ENCODE results near the gene PDXK. TPM values are rescaled to one million over a fixed set of nuclear protein-coding genes. Genes with fewer than 3 reads are reported as not detected.
A peak's percentile ranks its signal among the peaks of the same experiment; 100 is the strongest.
"Not testable (repeated sequence)": the region's sequence is repeated elsewhere in the genome, so short reads cannot be mapped to it uniquely, and the experiment has no call there.

Gene PDXK
- polyA plus RNA-seq, 1 donor from 2014 or later: 35.5 TPM

DNA sequence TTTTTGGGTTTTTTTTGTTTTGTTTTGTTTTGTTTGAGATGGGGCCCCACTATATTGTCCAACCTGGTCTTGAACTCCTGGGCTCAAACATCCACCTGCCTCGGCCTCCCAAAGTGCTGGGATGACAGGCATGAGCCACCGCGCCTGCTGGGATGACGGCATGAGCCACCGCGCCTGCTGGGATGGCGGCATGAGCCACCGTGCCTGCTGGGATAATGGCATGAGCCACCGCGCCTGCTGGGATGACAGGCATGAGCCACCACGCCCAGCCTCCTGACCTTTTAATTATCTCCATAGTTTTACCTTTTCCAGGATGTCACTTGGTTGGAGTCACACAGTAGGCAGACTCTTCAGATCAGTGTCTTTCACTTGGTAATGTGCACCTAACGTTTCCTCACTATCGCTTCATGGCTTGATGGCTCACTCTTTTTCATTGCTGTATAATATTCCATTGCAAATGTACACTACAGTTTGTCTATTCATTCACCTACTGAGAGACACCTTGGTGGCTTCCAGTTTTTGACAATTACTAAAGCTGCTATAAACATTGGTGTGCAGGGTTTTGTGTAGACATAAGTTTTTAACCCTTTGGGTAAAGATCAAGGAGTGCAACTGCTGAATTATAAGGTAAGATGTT lies 10.1 kb upstream of the PDXK start:
- Mint-ChIP-seq H3K27ac (no peak overlapping the region), H3K27me3 (peaks cover 18% of the 10 kb centered on the region), H3K9me3 (peaks cover 0 to 2% (median 0%) of the 10 kb centered on the region in 3 donors), H3K4me3 (peak overlapping the region in 1 of 4 donors; percentile 22), H3K36me3 (no peaks in the 10 kb centered on the region), H3K4me1 (peaks cover 0 to 5% (median 0%) of the 10 kb centered on the region in 3 donors)

DNA sequence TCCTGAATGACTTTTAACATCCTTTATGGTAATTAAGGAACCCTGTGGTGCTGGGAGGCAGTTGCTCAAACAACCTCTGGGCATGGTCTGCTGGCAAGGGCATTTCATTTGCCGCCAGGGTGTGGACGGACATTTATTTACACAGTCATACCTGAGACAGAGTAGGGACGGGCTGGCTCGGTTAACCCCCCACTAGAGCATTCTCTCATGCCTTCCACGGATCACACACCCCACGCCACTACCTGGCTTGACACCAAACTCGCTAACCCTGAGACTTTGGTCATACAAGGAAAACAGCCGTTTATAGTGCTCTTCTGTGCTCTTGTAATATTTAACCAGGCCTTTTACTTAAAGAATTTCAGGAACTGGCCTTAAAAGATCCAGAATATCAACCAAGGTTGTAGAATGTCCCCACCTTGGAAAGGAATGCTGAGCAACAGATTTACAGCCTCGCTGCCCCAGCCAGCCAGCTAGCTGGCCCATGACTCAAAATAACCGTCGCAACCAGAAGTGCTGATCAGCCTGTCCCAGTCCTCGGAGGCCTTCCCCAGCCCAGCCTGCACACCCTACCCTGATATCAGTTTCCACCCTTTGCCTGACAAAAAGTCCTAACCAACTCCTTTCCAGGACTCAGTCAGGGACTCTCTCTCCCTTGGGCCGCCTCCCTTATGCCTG lies 6.5 kb upstream of the PDXK start:
- peaks cover 32% of the 10 kb centered on the region for H3K27me3 Mint-ChIP-seq
- peaks cover 0 to 2% (median 0%) of the 10 kb centered on the region in 3 donors for H3K9me3 Mint-ChIP-seq
- H3K4me3 Mint-ChIP-seq: no peak overlapping the region
- H3K36me3 Mint-ChIP-seq: no peaks in the 10 kb centered on the region
- peaks cover 5 to 8% (median 6%) of the 10 kb centered on the region in 3 donors for H3K4me1 Mint-ChIP-seq
- H3K27ac Mint-ChIP-seq: no peak overlapping the region

DNA sequence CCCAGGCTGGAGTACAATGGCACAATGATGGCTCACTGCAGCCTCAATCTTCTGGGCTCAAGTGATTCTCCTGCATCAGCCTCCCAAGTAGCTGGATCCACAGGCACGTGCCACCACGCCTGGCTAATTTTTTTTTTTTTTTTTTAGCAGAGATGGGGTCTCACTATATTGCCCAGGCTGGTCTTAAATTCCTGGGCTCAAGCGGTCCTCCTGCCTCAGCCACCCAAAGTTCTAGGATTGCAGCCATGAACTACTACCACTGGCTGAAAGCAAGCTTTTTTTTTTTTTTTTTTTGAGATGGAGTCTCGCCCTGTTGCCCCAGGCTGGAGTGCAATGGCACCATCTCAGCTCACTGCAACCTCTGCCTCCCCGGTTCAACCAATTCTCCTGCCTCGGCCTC lies 5.8 kb upstream of the PDXK start:
- Mint-ChIP-seq H3K4me3 (peak overlapping the region in 1 of 4 donors; percentile 8), H3K4me1 (peaks cover 8 to 10% (median 9%) of the 10 kb centered on the region in 3 donors), H3K27me3 (peaks cover 36% of the 10 kb centered on the region)
- not testable (repeated sequence) for H3K27ac Mint-ChIP-seq, H3K9me3 Mint-ChIP-seq, H3K36me3 Mint-ChIP-seq

DNA sequence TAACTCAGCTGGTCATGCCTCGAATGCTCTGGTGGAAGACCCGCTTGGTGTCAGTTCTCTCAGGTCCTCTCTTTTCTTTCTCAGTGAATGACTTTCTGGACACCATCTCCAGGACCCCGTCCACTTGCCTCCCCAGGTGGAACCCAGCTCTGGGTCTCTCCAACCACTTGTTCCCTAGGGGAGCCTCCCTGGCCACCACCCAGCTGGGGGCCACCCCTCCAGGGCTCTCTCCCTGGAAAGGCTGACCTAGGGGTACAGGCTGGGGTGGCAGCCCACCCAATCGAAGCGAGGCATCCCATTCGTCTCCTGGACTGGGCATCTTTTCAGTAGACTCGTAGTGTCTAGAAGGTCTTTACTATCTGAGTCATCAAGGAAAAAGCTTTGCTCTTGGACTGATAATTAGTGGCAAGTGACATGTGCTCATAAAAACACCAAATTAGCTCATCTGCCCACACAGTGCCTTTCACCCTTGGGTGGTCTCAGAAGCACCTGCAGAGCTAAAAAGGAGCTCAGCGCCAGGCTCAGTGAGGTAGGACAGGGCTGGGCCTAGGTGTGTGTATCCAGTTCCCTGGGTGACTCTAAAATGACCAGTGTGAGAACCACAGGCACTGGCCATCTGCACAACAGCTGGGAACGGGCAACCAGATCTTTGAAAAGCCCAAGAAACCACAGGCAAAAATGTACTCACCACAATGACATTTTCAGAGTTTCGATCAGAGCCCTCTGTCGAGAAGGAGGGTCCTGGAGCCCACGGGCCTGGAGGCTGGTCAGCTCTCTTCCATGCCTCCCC lies 2.4 kb upstream of the PDXK start:
- H3K9me3 Mint-ChIP-seq: no peaks in the 10 kb centered on the region
- H3K27ac Mint-ChIP-seq: peak overlapping the region; percentile 59 to 84 (median 76)
- peak overlapping the region; percentile 30 to 94 (median 74) for H3K4me3 Mint-ChIP-seq
- H3K27me3 Mint-ChIP-seq: peaks cover 24% of the 10 kb centered on the region
- H3K4me1 Mint-ChIP-seq: peaks cover 4 to 24% (median 13%) of the 10 kb centered on the region in 3 donors
- H3K36me3 Mint-ChIP-seq: no peaks in the 10 kb centered on the region

DNA sequence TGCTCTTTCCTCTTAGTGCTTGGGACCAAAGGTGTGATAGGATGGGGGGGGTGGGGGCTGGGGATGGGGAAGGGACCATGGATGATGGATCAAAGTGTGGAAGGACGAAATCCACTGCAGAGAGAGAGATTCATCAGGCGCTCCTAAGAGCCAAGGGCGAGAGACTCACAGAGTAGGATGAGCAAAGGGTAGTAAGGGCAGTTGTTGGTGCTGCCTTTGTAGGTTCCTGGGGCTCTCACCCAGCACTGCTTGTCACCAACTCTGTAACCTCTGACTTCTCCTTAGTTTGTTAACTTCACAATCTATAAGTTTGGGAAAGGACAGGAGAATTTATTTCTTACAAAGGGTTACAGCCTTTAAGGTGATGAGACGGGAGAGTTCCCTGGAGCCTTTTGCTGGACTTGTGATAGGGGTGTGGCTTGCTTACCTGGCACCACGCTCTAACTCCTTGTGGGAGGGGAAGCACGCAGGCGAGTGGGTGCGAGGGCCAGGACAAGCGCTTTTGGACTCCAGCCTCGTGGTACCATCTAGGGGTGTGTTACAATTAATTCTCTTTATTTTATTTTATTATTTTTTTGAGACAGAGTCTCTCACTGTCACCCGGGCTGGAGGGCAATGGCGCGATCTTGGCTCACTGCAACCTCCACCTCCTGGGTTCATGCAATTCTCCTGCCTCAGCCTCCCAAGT lies 1.6 kb upstream of the PDXK start:
- Mint-ChIP-seq H3K27me3 (peaks cover 22% of the 10 kb centered on the region), H3K4me1 (peaks cover 11 to 27% (median 15%) of the 10 kb centered on the region in 3 donors), H3K27ac (peak overlapping the region in 2 of 3 donors; percentile 76 to 84), H3K36me3 (no peaks in the 10 kb centered on the region), H3K9me3 (no peaks in the 10 kb centered on the region), H3K4me3 (peak overlapping the region; percentile 55 to 94 (median 74))

DNA sequence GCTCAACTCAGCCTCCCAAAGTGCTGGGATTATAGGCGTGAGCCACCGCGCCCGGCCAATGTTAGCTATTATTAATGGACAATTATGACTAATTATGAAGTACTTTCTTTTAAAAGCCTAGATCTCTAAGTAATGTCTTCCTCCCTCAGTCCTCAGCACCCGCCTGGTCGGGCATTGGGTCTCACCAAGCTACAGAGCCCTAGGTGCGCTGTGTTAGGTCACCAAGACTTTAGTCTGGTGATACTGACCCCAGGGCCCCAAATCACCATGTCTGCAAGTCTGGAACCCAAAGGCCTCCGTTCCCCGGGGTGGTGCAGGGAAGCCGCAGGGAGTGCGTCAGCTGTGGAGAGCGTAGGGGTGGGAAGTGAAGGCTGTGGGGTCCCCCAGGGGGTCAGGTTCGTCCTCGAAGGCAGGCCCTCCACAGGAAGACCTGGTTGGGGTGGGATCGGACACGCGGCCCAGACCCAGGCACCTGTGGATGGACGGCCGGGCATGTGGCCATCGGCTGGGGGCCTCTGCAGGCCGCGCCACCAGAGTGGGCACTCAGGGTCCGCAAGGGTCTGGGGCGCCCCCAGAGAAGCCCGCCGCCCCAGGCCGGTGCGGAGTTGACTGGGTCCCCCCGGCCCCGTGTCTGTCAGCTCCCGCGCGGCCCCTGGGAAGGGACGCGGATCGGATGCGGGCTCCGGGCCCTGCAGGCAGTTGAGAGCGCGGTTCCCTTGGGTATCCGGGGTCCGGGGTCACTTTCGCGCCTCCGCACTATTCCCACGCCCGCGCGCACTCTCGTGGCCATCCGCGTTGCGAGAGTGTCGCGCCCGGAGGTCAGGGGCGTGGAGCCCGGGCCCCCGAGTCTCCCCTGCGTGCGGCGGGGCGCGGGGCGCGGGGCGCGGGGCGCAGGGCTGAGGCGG lies 710 bp upstream of the PDXK start:
- Mint-ChIP-seq H3K4me1 (peaks cover 14 to 27% (median 15%) of the 10 kb centered on the region in 3 donors), H3K27me3 (peaks cover 22% of the 10 kb centered on the region), H3K9me3 (no peaks in the 10 kb centered on the region), H3K4me3 (peak overlapping the region; percentile 80 to 95 (median 92)), H3K36me3 (no peaks in the 10 kb centered on the region), H3K27ac (peak overlapping the region in 2 of 3 donors; percentile 71 to 76)

DNA sequence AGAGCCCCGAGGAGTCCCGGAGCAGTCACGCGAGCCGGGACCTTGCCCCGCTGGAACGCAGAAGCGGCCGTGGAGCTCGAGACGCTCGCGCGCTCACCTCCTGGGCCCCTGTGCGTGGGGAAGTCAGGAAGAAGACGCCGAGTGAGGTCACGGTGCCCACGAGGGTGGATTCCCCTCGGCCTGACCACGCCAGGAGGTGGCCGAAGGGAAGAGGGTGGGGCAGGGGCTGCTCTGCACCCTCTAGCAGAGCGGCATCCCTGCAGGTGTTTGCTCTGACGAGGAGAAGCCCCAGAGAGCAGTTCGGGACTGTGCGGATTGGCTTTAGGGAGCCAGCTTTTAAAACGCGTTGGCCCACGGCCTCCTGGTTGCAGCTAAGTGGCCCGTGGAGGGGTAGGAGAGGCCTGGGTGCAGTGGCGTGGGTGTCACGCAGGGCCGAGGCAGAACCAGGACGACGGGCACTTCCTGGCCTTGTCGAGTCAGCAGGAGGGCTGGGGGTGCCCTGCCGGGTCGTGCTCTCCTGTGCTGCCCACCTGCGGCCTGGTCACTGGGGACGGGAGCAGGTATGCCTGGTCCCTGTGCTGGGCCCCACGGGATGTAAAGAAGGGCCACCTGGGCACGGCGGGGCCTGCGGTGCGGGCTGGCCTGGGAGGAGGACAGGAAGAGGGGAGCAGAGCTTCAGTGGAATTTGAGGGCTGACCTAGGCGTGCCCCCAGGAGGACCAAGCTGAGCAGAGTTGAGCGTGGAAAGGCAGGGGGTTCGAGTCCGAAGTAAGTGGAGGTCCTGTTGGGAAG lies 1.0 kb downstream of the PDXK start:
- peaks cover 17 to 29% (median 23%) of the 10 kb centered on the region in 3 donors for H3K4me1 Mint-ChIP-seq

DNA sequence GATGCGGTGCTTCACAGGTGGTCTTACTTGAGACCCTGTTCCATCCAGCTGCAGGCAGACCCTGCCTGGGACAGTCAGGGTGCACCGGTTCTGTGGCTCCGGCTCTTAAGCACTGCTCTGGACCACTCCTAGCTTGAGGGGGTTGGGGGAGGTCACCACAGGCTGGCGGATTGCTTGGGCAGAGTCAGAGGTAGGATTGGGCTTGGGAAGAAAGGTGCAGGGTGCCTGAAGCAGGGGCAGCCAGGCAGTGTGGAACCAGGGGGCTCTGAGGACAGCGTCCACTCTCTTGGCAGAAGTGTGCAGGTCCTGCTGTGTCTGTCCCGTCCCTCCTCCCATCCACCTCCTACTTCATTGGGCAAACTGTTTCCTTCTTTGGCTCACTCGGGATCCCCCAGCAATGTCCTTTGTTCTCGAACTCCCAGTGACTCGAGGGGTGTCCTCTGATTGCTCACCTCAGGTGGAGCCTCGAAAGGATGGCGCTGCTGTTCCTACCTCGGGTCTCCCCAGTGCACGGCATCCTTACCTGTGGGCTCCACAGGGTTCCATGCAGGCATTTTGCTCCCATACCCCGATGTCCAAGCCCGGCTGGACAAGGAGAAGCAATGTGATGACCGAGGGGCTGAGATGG lies 1.7 kb downstream of the PDXK start:
- Mint-ChIP-seq H3K4me1 (peaks cover 22 to 34% (median 29%) of the 10 kb centered on the region in 3 donors), H3K27ac (peak overlapping the region; percentile 46 to 87 (median 72)), H3K36me3 (no peaks in the 10 kb centered on the region), H3K27me3 (peaks cover 20% of the 10 kb centered on the region), H3K9me3 (no peaks in the 10 kb centered on the region), H3K4me3 (peak overlapping the region; percentile 83 to 93 (median 88))

More for the DNA sequence above, 1.0 kb downstream of the PDXK start:
- Mint-ChIP-seq H3K4me3 (peak overlapping the region; percentile 83 to 93 (median 88)), H3K36me3 (no peaks in the 10 kb centered on the region), H3K27ac (peak overlapping the region; percentile 46 to 87 (median 72)), H3K27me3 (peaks cover 20% of the 10 kb centered on the region), H3K9me3 (no peaks in the 10 kb centered on the region)

DNA sequence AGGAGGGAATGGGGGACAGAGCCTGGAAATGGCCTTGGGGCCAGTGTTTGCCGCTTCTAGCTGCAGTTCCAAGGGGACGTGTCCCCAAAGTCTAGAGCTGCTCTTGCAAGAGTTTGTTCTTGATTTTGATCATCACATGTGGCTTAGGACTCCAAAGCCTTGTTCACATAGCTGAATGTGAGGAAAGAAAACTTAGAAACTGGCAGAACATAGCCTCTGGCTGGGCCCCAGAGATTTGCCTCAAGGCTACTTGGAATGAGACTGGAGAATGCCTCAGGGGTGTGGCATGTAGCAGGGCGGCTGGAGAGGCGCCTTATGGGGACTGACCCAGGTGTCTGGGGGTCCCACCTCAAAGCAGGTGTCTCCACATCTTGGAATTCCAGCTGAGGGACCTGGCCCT lies 2.3 kb downstream of the PDXK start:
- Mint-ChIP-seq H3K36me3 (no peaks in the 10 kb centered on the region), H3K27ac (peak overlapping the region in 2 of 3 donors; percentile 72 to 87), H3K9me3 (no peaks in the 10 kb centered on the region), H3K4me1 (peaks cover 22 to 38% (median 32%) of the 10 kb centered on the region in 3 donors), H3K4me3 (peak overlapping the region; percentile 51 to 91 (median 73)), H3K27me3 (peaks cover 14% of the 10 kb centered on the region)

DNA sequence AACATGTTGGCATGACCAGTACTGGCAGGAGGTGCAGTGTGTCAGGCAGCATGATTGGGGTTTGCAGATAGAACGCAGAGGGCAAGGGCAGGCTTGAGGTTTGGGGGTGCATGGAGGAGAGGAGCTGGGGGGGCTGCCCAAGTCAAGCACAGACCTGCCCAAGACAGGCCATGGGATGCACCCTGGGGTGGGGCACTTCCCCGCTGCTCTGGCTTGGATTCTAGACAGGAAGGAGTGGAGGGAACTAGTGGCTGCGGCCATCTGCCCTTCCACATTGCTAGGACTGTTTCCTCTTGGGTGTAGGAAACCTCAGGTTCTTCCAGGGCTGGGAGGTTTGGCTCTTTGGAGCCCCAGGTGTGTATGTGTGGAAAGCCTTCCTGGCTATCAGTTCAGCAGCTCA lies 3.0 kb downstream of the PDXK start:
- no peaks in the 10 kb centered on the region for H3K9me3 Mint-ChIP-seq
- H3K27ac Mint-ChIP-seq: peak overlapping the region in 2 of 3 donors; percentile 71 to 72
- H3K4me3 Mint-ChIP-seq: peak overlapping the region in 1 of 4 donors; percentile 86

DNA sequence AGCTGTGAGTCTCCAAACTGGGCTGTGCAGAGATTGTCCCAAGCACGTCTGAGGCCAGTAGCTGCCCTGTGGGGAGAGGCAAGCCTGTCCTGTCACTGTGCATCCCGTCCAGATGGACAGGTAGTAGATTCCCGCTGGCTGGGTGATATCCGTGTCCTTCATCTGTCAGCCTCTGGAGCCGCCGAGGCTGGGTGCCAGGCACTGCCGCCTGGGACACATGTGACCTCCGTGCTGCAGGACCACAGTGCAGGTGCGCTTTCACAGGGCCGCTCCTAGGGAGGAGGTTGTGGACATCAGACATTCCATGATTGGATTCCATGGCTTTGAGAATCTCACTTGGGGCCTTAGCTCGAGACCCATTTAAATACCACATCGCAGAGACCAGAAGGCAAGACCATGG lies 4.7 kb downstream of the PDXK start:
- Mint-ChIP-seq H3K4me1 (peaks cover 32 to 45% (median 38%) of the 10 kb centered on the region in 3 donors), H3K27me3 (no peaks in the 10 kb centered on the region), H3K36me3 (no peaks in the 10 kb centered on the region), H3K9me3 (no peaks in the 10 kb centered on the region), H3K27ac (peak overlapping the region; percentile 39 to 72 (median 39)), H3K4me3 (peak overlapping the region in 3 of 4 donors; percentile 39 to 86 (median 52))

More for the DNA sequence above, 3.0 kb downstream of the PDXK start:
- Mint-ChIP-seq H3K4me1 (peaks cover 24 to 37% (median 32%) of the 10 kb centered on the region in 3 donors), H3K36me3 (no peaks in the 10 kb centered on the region), H3K27me3 (peaks cover 7% of the 10 kb centered on the region)

DNA sequence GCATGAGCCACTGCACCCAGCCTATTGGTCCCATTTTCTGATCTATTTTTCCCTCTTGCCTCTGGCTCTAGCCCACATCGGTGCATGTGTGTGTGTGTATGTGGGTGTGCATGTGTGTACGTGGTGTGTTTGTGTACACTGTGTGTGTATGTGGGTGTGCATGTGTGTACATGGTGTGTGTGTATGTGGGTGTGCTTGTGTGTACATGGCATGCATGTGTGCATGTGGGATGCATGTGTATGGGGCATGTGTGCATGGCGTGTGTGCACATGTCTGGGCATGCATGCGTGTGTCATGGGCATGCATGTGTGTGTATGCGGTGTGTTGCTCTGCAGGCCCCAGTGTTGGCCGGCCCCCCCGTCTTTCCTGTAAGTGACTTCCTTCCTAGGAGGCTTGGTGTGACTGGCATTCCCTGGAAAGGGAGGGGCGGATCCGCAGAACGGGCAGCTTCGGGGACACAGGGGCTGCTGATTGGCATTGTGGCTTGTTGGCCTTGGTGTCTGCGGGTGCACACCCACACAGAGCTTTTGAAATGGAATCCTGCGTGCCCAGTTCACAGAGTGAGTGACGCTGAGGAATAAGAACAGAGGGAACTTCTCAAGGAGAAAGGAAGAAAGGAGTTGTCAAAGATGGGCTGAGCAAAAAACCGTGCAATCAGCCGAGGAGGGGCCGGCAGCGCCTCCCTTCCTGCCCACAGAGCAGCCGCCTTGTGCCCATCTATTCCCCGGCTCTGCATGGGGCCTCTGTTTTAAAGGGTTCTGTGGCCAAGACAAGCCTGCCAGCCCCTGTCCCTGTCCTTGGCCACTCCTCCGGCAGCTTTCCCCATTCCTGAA lies 8.0 kb downstream of the PDXK start:
- H3K27ac Mint-ChIP-seq: peak overlapping the region; percentile 80 to 95 (median 95)
- no peaks in the 10 kb centered on the region for H3K36me3 Mint-ChIP-seq
- peaks cover 31 to 37% (median 36%) of the 10 kb centered on the region in 3 donors for H3K4me1 Mint-ChIP-seq
- no peaks in the 10 kb centered on the region for H3K9me3 Mint-ChIP-seq
- peak overlapping the region in 3 of 4 donors; percentile 63 to 89 (median 85) for H3K4me3 Mint-ChIP-seq
- H3K27me3 Mint-ChIP-seq: no peaks in the 10 kb centered on the region

All from IgD-negative memory B cell (primary cell).